ENCODE data around the gene CCDC3.

GRCh38 chr10:12943425-12943824 is 58.1 kb downstream of the CCDC3 start:
- TF ChIP-seq CTCF (conservative IDR thresholded peaks at IDR 0.05; ENCODE audit: low read depth, low read length) (no peak), RCOR1 (IDR thresholded peaks at IDR 0.05; ENCODE audit: insufficient replicate concordance, low read length) (no peak), POLR2A (IDR thresholded peaks at IDR 0.05; ENCODE audit: low read depth, low read length) (no peak), RAD21 (IDR thresholded peaks at IDR 0.05; ENCODE audit: low read length) (no peak), MXI1 (IDR thresholded peaks at IDR 0.05; ENCODE audit: borderline replicate concordance, low read depth, low read length) (no peak), CHD1 (IDR thresholded peaks at IDR 0.05; ENCODE audit: low read depth, low read length) (no peak), MAZ (IDR thresholded peaks at IDR 0.05; ENCODE audit: borderline replicate concordance, low read depth, low read length) (no peak), USF2 (IDR thresholded peaks at IDR 0.05; ENCODE audit: low read depth, low read length) (no peak), BHLHE40 (IDR thresholded peaks at IDR 0.05; ENCODE audit: low read depth, low read length) (no peak)
